ENCODE results near the gene SKOR1. TPM values are rescaled to one million over a fixed set of nuclear protein-coding genes. Genes with fewer than 3 reads are reported as not detected.

The SKOR1 gene
- total and polyA plus RNA-seq, 2 donors = 0.14 to 0.46 TPM

DNA sequence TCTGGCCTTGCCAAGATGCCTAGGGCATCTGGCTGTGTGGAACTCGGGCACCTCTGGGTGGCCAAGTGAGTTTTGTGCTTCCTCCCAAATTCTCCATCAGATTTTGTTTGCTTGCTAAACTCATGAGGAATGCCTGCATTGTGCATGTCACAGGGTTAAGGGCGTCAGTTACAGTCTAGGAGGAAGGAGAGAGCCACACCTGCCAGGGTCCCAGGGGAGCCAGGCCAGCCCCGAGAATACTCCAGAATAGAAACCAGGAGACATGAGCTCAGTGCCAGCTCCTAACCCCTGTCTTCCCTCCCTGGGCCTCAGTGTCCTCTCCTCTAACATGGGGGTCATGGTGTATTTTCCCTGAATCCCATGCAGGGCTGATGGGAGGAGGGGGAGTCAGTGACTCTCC, 22.0 kb upstream of the SKOR1 start:
- peaks cover 23 to 24% of the 10 kb centered on the region in 2 donors for H3K36me3 ChIP-seq (ENCODE audit: control insufficient read depth in 2 of 2, insufficient read depth in 2 of 2, low read length in 1 of 2)
- no peaks in the 10 kb centered on the region for H3K27me3 ChIP-seq (ENCODE audit: control insufficient read depth in 2 of 2, insufficient read depth in 1 of 2, low read length in 1 of 2)
- H3K4me3 ChIP-seq (ENCODE audit: low read length in 2 of 2) = no peak overlapping the region
- H3K9me3 ChIP-seq (ENCODE audit: control insufficient read depth in 2 of 2, insufficient read depth in 1 of 2, low read length in 1 of 2) = no peaks in the 10 kb centered on the region
- WGBS = 95% methylated on average over 3 of the region's 3 CpGs
- H3K27ac ChIP-seq (ENCODE audit: low read depth in 1 of 2, low read length in 1 of 2) = no peak overlapping the region
- H3K4me1 ChIP-seq (ENCODE audit: control insufficient read depth in 2 of 2, insufficient read depth in 2 of 2, low read length in 2 of 2) = peaks cover 10 to 29% of the 10 kb centered on the region in 2 donors
- no peak for DNase-seq (ENCODE audit: low read depth in 6 of 9, low spot score in 9 of 9)

DNA sequence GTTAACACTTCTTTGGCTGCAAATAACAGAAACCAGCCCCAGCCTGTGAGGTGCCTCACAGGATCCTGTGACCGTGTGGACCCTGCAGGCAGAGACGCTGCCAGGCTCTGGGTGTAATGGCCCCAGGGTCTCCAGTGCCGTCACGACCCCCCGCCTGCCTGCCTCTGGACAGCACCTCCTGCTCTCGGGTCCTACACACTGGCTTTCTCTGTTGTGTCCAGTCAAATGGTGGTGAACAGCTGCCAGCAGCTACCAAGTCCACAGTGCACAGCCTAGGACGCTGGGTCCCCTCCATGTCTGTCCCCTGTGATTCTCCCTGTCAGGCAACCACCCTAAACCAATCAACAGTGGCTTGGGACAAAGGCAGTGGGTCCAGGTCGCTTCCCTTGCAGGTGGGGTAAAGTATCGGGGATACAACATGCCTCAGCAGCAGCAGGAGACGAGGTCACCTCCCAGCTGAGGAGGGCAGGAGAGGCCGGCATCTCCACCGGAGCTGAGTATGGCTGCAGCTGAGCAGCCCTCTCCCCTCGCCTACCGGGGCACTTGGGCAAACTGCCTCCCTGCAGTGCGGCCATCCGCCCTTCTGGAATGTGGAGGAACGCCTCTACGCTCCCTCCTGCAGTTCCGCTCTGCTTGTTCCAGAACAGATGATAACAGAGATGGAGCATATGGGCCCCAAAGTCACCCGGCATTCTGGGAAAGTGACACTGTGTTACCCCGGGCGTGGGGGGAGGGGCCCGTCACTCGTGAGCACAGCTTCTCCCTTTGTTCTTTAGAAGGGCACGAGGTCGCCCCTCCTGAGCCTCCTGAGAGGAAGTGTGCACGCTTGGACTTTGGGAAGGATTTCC, 21.1 kb upstream of the SKOR1 start:
- peaks cover 19 to 23% of the 10 kb centered on the region in 2 donors for H3K36me3 ChIP-seq (ENCODE audit: control insufficient read depth in 2 of 2, insufficient read depth in 2 of 2, low read length in 1 of 2)

DNA sequence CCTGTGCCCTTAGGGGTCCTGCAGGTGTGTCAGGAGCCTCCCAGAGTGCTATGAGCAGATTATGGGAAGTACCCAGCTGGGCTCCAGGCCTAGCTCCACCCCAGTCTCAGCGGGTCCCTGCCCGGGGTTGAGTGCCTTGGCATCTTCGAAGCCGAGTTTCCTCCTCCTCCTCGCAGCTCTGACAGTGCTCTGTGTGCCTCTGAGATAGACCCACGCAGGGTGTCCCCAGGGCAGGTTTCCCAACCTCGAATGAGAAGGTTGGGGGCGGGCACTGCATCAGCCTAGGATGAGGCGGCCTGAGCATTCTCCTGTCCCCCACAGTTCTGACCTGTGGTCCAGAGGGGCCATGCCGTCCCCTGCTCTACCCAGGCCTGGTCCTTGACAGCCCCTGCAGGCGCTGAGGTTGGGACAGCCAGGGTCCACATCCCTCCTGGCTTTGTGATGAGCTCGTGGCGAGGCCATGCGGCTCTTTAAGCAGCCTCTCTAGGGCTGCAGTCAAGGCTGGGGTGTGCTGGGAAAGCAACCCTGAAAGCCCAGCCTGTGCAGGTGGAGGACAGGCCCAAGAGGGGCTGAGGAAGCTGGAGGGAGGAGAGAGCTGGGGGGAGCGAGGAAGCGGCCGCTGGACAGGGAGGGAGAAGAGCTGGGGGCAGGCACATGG, 20.2 kb upstream of the SKOR1 start:
- Histone ChIP-seq H3K4me1 (ENCODE audit: control insufficient read depth in 2 of 2, insufficient read depth in 2 of 2, low read length in 2 of 2) (peaks cover 5 to 23% of the 10 kb centered on the region in 2 donors), H3K36me3 (ENCODE audit: control insufficient read depth in 2 of 2, insufficient read depth in 2 of 2, low read length in 1 of 2) (peaks cover 19 to 23% of the 10 kb centered on the region in 2 donors), H3K27me3 (ENCODE audit: control insufficient read depth in 2 of 2, insufficient read depth in 1 of 2, low read length in 1 of 2) (no peaks in the 10 kb centered on the region), H3K9me3 (ENCODE audit: control insufficient read depth in 2 of 2, insufficient read depth in 1 of 2, low read length in 1 of 2) (no peaks in the 10 kb centered on the region), H3K27ac (ENCODE audit: low read depth in 1 of 2, low read length in 1 of 2) (no peak overlapping the region), H3K4me3 (ENCODE audit: low read length in 2 of 2) (no peak overlapping the region)
- WGBS = 90% methylated on average over 17 of the region's 17 CpGs
- no peak for DNase-seq (ENCODE audit: low read depth in 6 of 9, low spot score in 9 of 9)

More for the DNA sequence above, 21.1 kb upstream of the SKOR1 start:
- no peaks in the 10 kb centered on the region for H3K27me3 ChIP-seq (ENCODE audit: control insufficient read depth in 2 of 2, insufficient read depth in 1 of 2, low read length in 1 of 2)
- no peaks in the 10 kb centered on the region for H3K9me3 ChIP-seq (ENCODE audit: control insufficient read depth in 2 of 2, insufficient read depth in 1 of 2, low read length in 1 of 2)
- WGBS = 94% methylated on average over 27 of the region's 27 CpGs
- peaks cover 9 to 26% of the 10 kb centered on the region in 2 donors for H3K4me1 ChIP-seq (ENCODE audit: control insufficient read depth in 2 of 2, insufficient read depth in 2 of 2, low read length in 2 of 2)
- H3K4me3 ChIP-seq (ENCODE audit: low read length in 2 of 2) = no peak overlapping the region
- H3K27ac ChIP-seq (ENCODE audit: low read depth in 1 of 2, low read length in 1 of 2) = no peak overlapping the region
- DNase-seq (ENCODE audit: low read depth in 6 of 9, low spot score in 9 of 9) = no peak

GRCh38 chr15:67805666-67806516, 19.4 kb upstream of the SKOR1 start:
- 87% methylated on average over 16 of the region's 16 CpGs for WGBS
- H3K27me3 ChIP-seq (ENCODE audit: control insufficient read depth in 2 of 2, insufficient read depth in 1 of 2, low read length in 1 of 2) = no peaks in the 10 kb centered on the region
- peaks cover 18 to 23% of the 10 kb centered on the region in 2 donors for H3K36me3 ChIP-seq (ENCODE audit: control insufficient read depth in 2 of 2, insufficient read depth in 2 of 2, low read length in 1 of 2)

GRCh38 chr15:67806536-67806935, 18.8 kb upstream of the SKOR1 start:
- peaks cover 5 to 23% of the 10 kb centered on the region in 2 donors for H3K4me1 ChIP-seq (ENCODE audit: control insufficient read depth in 2 of 2, insufficient read depth in 2 of 2, low read length in 2 of 2)
- peaks cover 15 to 23% of the 10 kb centered on the region in 2 donors for H3K36me3 ChIP-seq (ENCODE audit: control insufficient read depth in 2 of 2, insufficient read depth in 2 of 2, low read length in 1 of 2)
- 99% methylated on average over 18 of the region's 18 CpGs for WGBS
- H3K27ac ChIP-seq (ENCODE audit: low read depth in 1 of 2, low read length in 1 of 2) = no peak overlapping the region
- H3K27me3 ChIP-seq (ENCODE audit: control insufficient read depth in 2 of 2, insufficient read depth in 1 of 2, low read length in 1 of 2) = no peaks in the 10 kb centered on the region
- H3K9me3 ChIP-seq (ENCODE audit: control insufficient read depth in 2 of 2, insufficient read depth in 1 of 2, low read length in 1 of 2) = no peaks in the 10 kb centered on the region
- no peak overlapping the region for H3K4me3 ChIP-seq (ENCODE audit: low read length in 2 of 2)
- DNase-seq (ENCODE audit: low read depth in 6 of 9, low spot score in 9 of 9) = no peak

More at GRCh38 chr15:67805666-67806516, 19.4 kb upstream of the SKOR1 start:
- Histone ChIP-seq H3K27ac (ENCODE audit: low read depth in 1 of 2, low read length in 1 of 2) (no peak overlapping the region), H3K4me3 (ENCODE audit: low read length in 2 of 2) (no peak overlapping the region), H3K4me1 (ENCODE audit: control insufficient read depth in 2 of 2, insufficient read depth in 2 of 2, low read length in 2 of 2) (peaks cover 5 to 23% of the 10 kb centered on the region in 2 donors), H3K9me3 (ENCODE audit: control insufficient read depth in 2 of 2, insufficient read depth in 1 of 2, low read length in 1 of 2) (no peaks in the 10 kb centered on the region)
- DNase-seq (ENCODE audit: low read depth in 6 of 9, low spot score in 9 of 9) = no peak

GRCh38 chr15:67807141-67807540, 18.2 kb upstream of the SKOR1 start:
- Histone ChIP-seq H3K27me3 (ENCODE audit: control insufficient read depth in 2 of 2, insufficient read depth in 1 of 2, low read length in 1 of 2) (peaks cover 0 to 3% of the 10 kb centered on the region in 2 donors), H3K4me3 (ENCODE audit: low read length in 2 of 2) (no peak overlapping the region), H3K36me3 (ENCODE audit: control insufficient read depth in 2 of 2, insufficient read depth in 2 of 2, low read length in 1 of 2) (peaks cover 12 to 23% of the 10 kb centered on the region in 2 donors), H3K4me1 (ENCODE audit: control insufficient read depth in 2 of 2, insufficient read depth in 2 of 2, low read length in 2 of 2) (peaks cover 5 to 26% of the 10 kb centered on the region in 2 donors), H3K27ac (ENCODE audit: low read depth in 1 of 2, low read length in 1 of 2) (no peak overlapping the region), H3K9me3 (ENCODE audit: control insufficient read depth in 2 of 2, insufficient read depth in 1 of 2, low read length in 1 of 2) (no peaks in the 10 kb centered on the region)
- DNase-seq (ENCODE audit: low read depth in 6 of 9, low spot score in 9 of 9) = no peak
- 96% methylated on average over 5 of the region's 5 CpGs for WGBS

DNA sequence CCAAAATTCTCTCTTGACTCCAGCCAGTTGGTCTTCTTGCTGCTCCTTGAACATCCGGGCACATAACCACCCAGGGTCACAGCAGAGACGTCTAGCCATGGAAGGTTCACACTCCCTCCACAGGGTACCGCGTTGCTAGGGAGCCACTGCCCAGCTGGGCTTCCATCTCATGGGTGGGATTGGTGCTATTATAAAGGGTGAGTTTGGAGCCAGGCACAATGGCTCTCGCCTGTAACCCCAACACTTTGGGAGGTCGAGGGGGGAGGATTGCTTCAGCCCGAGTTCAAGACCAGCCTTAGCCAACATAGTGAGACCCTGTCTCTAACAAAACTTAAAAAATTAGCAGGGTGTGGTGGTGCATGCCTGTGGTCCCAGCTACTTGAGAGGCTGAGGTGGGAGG, 17.5 kb upstream of the SKOR1 start:
- Histone ChIP-seq H3K4me3 (ENCODE audit: low read length in 2 of 2) (no peak overlapping the region), H3K27ac (ENCODE audit: low read depth in 1 of 2, low read length in 1 of 2) (no peak overlapping the region), H3K9me3 (ENCODE audit: control insufficient read depth in 2 of 2, insufficient read depth in 1 of 2, low read length in 1 of 2) (no peaks in the 10 kb centered on the region), H3K4me1 (ENCODE audit: control insufficient read depth in 2 of 2, insufficient read depth in 2 of 2, low read length in 2 of 2) (peaks cover 5 to 26% of the 10 kb centered on the region in 2 donors), H3K27me3 (ENCODE audit: control insufficient read depth in 2 of 2, insufficient read depth in 1 of 2, low read length in 1 of 2) (peaks cover 0 to 7% of the 10 kb centered on the region in 2 donors), H3K36me3 (ENCODE audit: control insufficient read depth in 2 of 2, insufficient read depth in 2 of 2, low read length in 1 of 2) (peaks cover 12 to 21% of the 10 kb centered on the region in 2 donors)
- 99% methylated on average over 7 of the region's 7 CpGs for WGBS
- DNase-seq (ENCODE audit: low read depth in 6 of 9, low spot score in 9 of 9) = no peak

DNA sequence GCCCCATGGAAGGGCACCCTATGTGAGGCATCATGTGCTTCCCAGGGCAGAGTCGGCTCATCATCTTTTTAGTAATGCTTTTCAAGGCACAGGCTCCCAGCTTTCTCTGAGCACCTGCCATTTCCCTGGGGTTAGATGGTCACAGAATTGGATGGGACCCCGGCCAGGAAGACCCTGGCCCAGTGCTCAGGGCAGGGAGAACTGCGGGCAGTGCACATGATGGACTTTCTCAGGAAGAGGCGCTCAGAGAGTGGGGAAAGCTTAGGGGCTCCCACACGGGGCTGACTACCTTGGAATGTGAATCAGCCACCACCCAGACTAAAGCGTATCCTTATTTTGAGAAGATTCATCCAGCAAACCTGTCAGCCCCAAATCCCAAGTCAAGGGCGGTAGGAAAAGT, 16.5 kb upstream of the SKOR1 start:
- H3K9me3 ChIP-seq (ENCODE audit: control insufficient read depth in 2 of 2, insufficient read depth in 1 of 2, low read length in 1 of 2) = no peaks in the 10 kb centered on the region
- H3K27ac ChIP-seq (ENCODE audit: low read depth in 1 of 2, low read length in 1 of 2) = no peak overlapping the region
- H3K27me3 ChIP-seq (ENCODE audit: control insufficient read depth in 2 of 2, insufficient read depth in 1 of 2, low read length in 1 of 2) = peaks cover 0 to 7% of the 10 kb centered on the region in 2 donors
- H3K36me3 ChIP-seq (ENCODE audit: control insufficient read depth in 2 of 2, insufficient read depth in 2 of 2, low read length in 1 of 2) = peaks cover 12 to 21% of the 10 kb centered on the region in 2 donors
- H3K4me1 ChIP-seq (ENCODE audit: control insufficient read depth in 2 of 2, insufficient read depth in 2 of 2, low read length in 2 of 2) = peaks cover 5 to 26% of the 10 kb centered on the region in 2 donors
- no peak for DNase-seq (ENCODE audit: low read depth in 6 of 9, low spot score in 9 of 9)
- H3K4me3 ChIP-seq (ENCODE audit: low read length in 2 of 2) = no peak overlapping the region
- WGBS = 98% methylated on average over 7 of the region's 7 CpGs
